K562 (cell line): ENCODE measurements around the gene NUP62. TPM values are rescaled to one million over a fixed set of nuclear protein-coding genes. Genes with fewer than 3 reads are reported as not detected.

Experiments used
- microRNA-seq: library from miRNA; unstranded; fragments of <30 nt; microRNA quantifications from one replicate; pipeline ENCODE4, GENCODE V29; 2018; ENCODE audit warnings: borderline microRNAs expressed
- polyA plus RNA-seq, 8 experiments: library from polyadenylated mRNA; depleted of rRNA in 4 of 8; stranded (reverse) in 5 of 8; unstranded in 3 of 8; fragments of >200 nt; fragmentation: Nextera tagmentation in 2 of 8; fragmentation: Illumina TruSeq in 1 of 8; extraction: Ambion mirVana in 2 of 8; extraction: Trizol in 1 of 8; gene quantifications; 2 replicates each; pipeline versions ENCODE4 v1.2.1 to v1.2.3, GENCODE V29; 2011 to 2014; ENCODE audit warnings: inconsistent platforms in 1 of 8, missing spikeins in 1 of 8
- total RNA-seq, 7 experiments: library from RNA; depleted of rRNA in 6 of 7; stranded (reverse); fragments of >200 nt in 6 of 7; fragmentation: Illumina TruSeq in 2 of 7; extraction: Trizol in 2 of 7; gene quantifications; 2 replicates each; pipeline versions ENCODE4 v1.2.1 to v1.2.3, GENCODE V29; 2011 to 2021; ENCODE audit warnings: low replicate concordance in 1 of 7

NUP62 gene
- total and polyA plus RNA-seq, 9 of the 15 experiments (the other 6 are each of a cell fraction or from before 2014, with no cell fraction given): 16.9 to 109 (median 66.0) TPM

Small RNA genes lying within 50 kb of the gene (microRNA-seq; reads per million reads assigned to microRNA genes)
- gene MIR4750: not detected

Other genes starting within 250 kb of the NUP62 start
Only the 7 nearest of the 16 such genes appear.
- 61.3 and 79.5 TPM in 2 replicates for gene PTOV1, start 78.3 kb downstream of the NUP62 start, total RNA-seq (2014; rRNA removed)
- 14.0 and 23.3 TPM in 2 replicates for gene PTOV1, start 78.3 kb downstream of the NUP62 start, total RNA-seq (2014; rRNA removed; fragmentation: Illumina TruSeq; extraction: Trizol)
- gene PTOV1, start 78.3 kb downstream of the NUP62 start, total RNA-seq (2015; rRNA removed; fragmentation: Illumina TruSeq; extraction: Trizol): 43.5 and 44.6 TPM in 2 replicates
- gene PTOV1, start 78.3 kb downstream of the NUP62 start, total RNA-seq (2021): 156 and 169 TPM in 2 replicates
- gene PTOV1, start 78.3 kb downstream of the NUP62 start, polyA plus RNA-seq (2011; rRNA removed): 33.0 and 58.6 TPM in 2 replicates
- 61.7 and 81.3 TPM in 2 replicates for gene PTOV1, start 78.3 kb downstream of the NUP62 start, polyA plus RNA-seq (2014; fragmentation: Illumina TruSeq; extraction: Trizol)
- 1 to 10 TPM; 4.9 to 9.3 TPM for gene PTOV1, start 78.3 kb downstream of the NUP62 start, polyA plus RNA-seq (2014; fragmentation: Nextera tagmentation; extraction: Ambion mirVana)
- gene PTOV1, start 78.3 kb downstream of the NUP62 start, polyA plus RNA-seq (2014; rRNA removed): 68.1 and 75.0 TPM in 2 replicates
- 56.0 and 59.3 TPM in 2 replicates for gene PNKP, start 61.9 kb downstream of the NUP62 start, total RNA-seq (2014; rRNA removed)
- 12.3 and 18.1 TPM in 2 replicates for gene PNKP, start 61.9 kb downstream of the NUP62 start, total RNA-seq (2014; rRNA removed; fragmentation: Illumina TruSeq; extraction: Trizol)
- gene PNKP, start 61.9 kb downstream of the NUP62 start, total RNA-seq (2015; rRNA removed; fragmentation: Illumina TruSeq; extraction: Trizol): 25.3 and 29.4 TPM in 2 replicates
- gene PNKP, start 61.9 kb downstream of the NUP62 start, total RNA-seq (2021): 84.9 and 85.4 TPM in 2 replicates
- 13.7 and 21.3 TPM in 2 replicates for gene PNKP, start 61.9 kb downstream of the NUP62 start, polyA plus RNA-seq (2011; rRNA removed)
- gene PNKP, start 61.9 kb downstream of the NUP62 start, polyA plus RNA-seq (2014; fragmentation: Illumina TruSeq; extraction: Trizol): 26.7 and 30.0 TPM in 2 replicates
- 1 to 10 TPM; 2.8 to 3.1 TPM for gene PNKP, start 61.9 kb downstream of the NUP62 start, polyA plus RNA-seq (2014; fragmentation: Nextera tagmentation; extraction: Ambion mirVana)
- gene PNKP, start 61.9 kb downstream of the NUP62 start, polyA plus RNA-seq (2014; rRNA removed): 64.0 and 71.3 TPM in 2 replicates
- 25.7 and 33.8 TPM in 2 replicates for gene AKT1S1, start 52.1 kb downstream of the NUP62 start, total RNA-seq (2014; rRNA removed)
- gene AKT1S1, start 52.1 kb downstream of the NUP62 start, total RNA-seq (2014; rRNA removed; fragmentation: Illumina TruSeq; extraction: Trizol): 5.7 and 6.9 TPM in 2 replicates
- 13.5 and 14.4 TPM in 2 replicates for gene AKT1S1, start 52.1 kb downstream of the NUP62 start, total RNA-seq (2015; rRNA removed; fragmentation: Illumina TruSeq; extraction: Trizol)
- gene AKT1S1, start 52.1 kb downstream of the NUP62 start, total RNA-seq (2021): 50.1 and 50.3 TPM in 2 replicates
- 17.1 and 22.4 TPM in 2 replicates for gene AKT1S1, start 52.1 kb downstream of the NUP62 start, polyA plus RNA-seq (2011; rRNA removed)
- 39.0 and 40.7 TPM in 2 replicates for gene AKT1S1, start 52.1 kb downstream of the NUP62 start, polyA plus RNA-seq (2014; fragmentation: Illumina TruSeq; extraction: Trizol)
- 1 to 10 TPM; 1.2 TPM for gene AKT1S1, start 52.1 kb downstream of the NUP62 start, polyA plus RNA-seq (2014; fragmentation: Nextera tagmentation; extraction: Ambion mirVana)
- gene AKT1S1, start 52.1 kb downstream of the NUP62 start, polyA plus RNA-seq (2014; rRNA removed): 38.2 and 45.4 TPM in 2 replicates
- 3.8 and 6.8 TPM in 2 replicates for gene TBC1D17, start 51.8 kb downstream of the NUP62 start, total RNA-seq (2014; rRNA removed)
- 2.6 and 3.2 TPM in 2 replicates for gene TBC1D17, start 51.8 kb downstream of the NUP62 start, total RNA-seq (2014; rRNA removed; fragmentation: Illumina TruSeq; extraction: Trizol)
- gene TBC1D17, start 51.8 kb downstream of the NUP62 start, total RNA-seq (2015; rRNA removed; fragmentation: Illumina TruSeq; extraction: Trizol): 2.4 and 3.5 TPM in 2 replicates
- gene TBC1D17, start 51.8 kb downstream of the NUP62 start, total RNA-seq (2021): 14.2 and 16.0 TPM in 2 replicates
- 7.4 and 10.5 TPM in 2 replicates for gene TBC1D17, start 51.8 kb downstream of the NUP62 start, polyA plus RNA-seq (2011; rRNA removed)
- 8.7 and 11.7 TPM in 2 replicates for gene TBC1D17, start 51.8 kb downstream of the NUP62 start, polyA plus RNA-seq (2014; fragmentation: Illumina TruSeq; extraction: Trizol)
- gene TBC1D17, start 51.8 kb downstream of the NUP62 start, polyA plus RNA-seq (2014; fragmentation: Nextera tagmentation; extraction: Ambion mirVana): under 1 TPM; 0.42 to 0.46 TPM
- 14.7 and 18.2 TPM in 2 replicates for gene TBC1D17, start 51.8 kb downstream of the NUP62 start, polyA plus RNA-seq (2014; rRNA removed)
- 0.90 and 0.95 TPM in 2 replicates for gene IL4I1, start 32.6 kb downstream of the NUP62 start, total RNA-seq (2014; rRNA removed)
- gene IL4I1, start 32.6 kb downstream of the NUP62 start, total RNA-seq (2014; rRNA removed; fragmentation: Illumina TruSeq; extraction: Trizol): 0.33 TPM in 1 of 2 replicates, not detected in the other
- gene IL4I1, start 32.6 kb downstream of the NUP62 start, total RNA-seq (2015; rRNA removed; fragmentation: Illumina TruSeq; extraction: Trizol): 0.19 and 0.43 TPM in 2 replicates
- 0.55 and 0.76 TPM in 2 replicates for gene IL4I1, start 32.6 kb downstream of the NUP62 start, total RNA-seq (2021)
- gene IL4I1, start 32.6 kb downstream of the NUP62 start, polyA plus RNA-seq (2011; rRNA removed): 0.06 and 0.31 TPM in 2 replicates
- gene IL4I1, start 32.6 kb downstream of the NUP62 start, polyA plus RNA-seq (2014; fragmentation: Illumina TruSeq; extraction: Trizol): 0.15 TPM in 1 of 2 replicates, not detected in the other
- gene IL4I1, start 32.6 kb downstream of the NUP62 start, polyA plus RNA-seq (2014; fragmentation: Nextera tagmentation; extraction: Ambion mirVana): under 1 TPM in 1 of 2 experiments, not detected in 1; 0.13 TPM
- 0.09 and 0.44 TPM in 2 replicates for gene IL4I1, start 32.6 kb downstream of the NUP62 start, polyA plus RNA-seq (2014; rRNA removed)
- gene ATF5, start 299 bp downstream of the NUP62 start, total RNA-seq (2014; rRNA removed): 20.5 and 21.7 TPM in 2 replicates
- 10.8 and 11.1 TPM in 2 replicates for gene ATF5, start 299 bp downstream of the NUP62 start, total RNA-seq (2014; rRNA removed; fragmentation: Illumina TruSeq; extraction: Trizol)
- 11.1 and 13.0 TPM in 2 replicates for gene ATF5, start 299 bp downstream of the NUP62 start, total RNA-seq (2015; rRNA removed; fragmentation: Illumina TruSeq; extraction: Trizol)
- 52.4 and 57.6 TPM in 2 replicates for gene ATF5, start 299 bp downstream of the NUP62 start, total RNA-seq (2021)
- gene ATF5, start 299 bp downstream of the NUP62 start, polyA plus RNA-seq (2011; rRNA removed): 3.0 and 5.9 TPM in 2 replicates
- 30.7 and 53.3 TPM in 2 replicates for gene ATF5, start 299 bp downstream of the NUP62 start, polyA plus RNA-seq (2014; fragmentation: Illumina TruSeq; extraction: Trizol)
- gene ATF5, start 299 bp downstream of the NUP62 start, polyA plus RNA-seq (2014; fragmentation: Nextera tagmentation; extraction: Ambion mirVana): 1 to 10 TPM; 3.8 to 5.2 TPM
- 39.6 and 42.8 TPM in 2 replicates for gene ATF5, start 299 bp downstream of the NUP62 start, polyA plus RNA-seq (2014; rRNA removed)
- not detected in 2 replicates for gene SIGLEC11, start 31.7 kb upstream of the NUP62 start, total RNA-seq (2014; rRNA removed)
- not detected in 2 replicates for gene SIGLEC11, start 31.7 kb upstream of the NUP62 start, total RNA-seq (2014; rRNA removed; fragmentation: Illumina TruSeq; extraction: Trizol)
- gene SIGLEC11, start 31.7 kb upstream of the NUP62 start, total RNA-seq (2015; rRNA removed; fragmentation: Illumina TruSeq; extraction: Trizol): not detected in 2 replicates
- not detected in 2 replicates for gene SIGLEC11, start 31.7 kb upstream of the NUP62 start, total RNA-seq (2021)
- not detected in 2 replicates for gene SIGLEC11, start 31.7 kb upstream of the NUP62 start, polyA plus RNA-seq (2011; rRNA removed)
- gene SIGLEC11, start 31.7 kb upstream of the NUP62 start, polyA plus RNA-seq (2014; fragmentation: Illumina TruSeq; extraction: Trizol): not detected in 2 replicates
- not detected for gene SIGLEC11, start 31.7 kb upstream of the NUP62 start, polyA plus RNA-seq (2014; fragmentation: Nextera tagmentation; extraction: Ambion mirVana)
- not detected in 2 replicates for gene SIGLEC11, start 31.7 kb upstream of the NUP62 start, polyA plus RNA-seq (2014; rRNA removed)